GM12878 (cell line): ENCODE data around the gene AMDHD2. TPM values are rescaled to one million over a fixed set of nuclear protein-coding genes. Genes with fewer than 3 reads are reported as not detected.

Experiments used
- CHD2 ChIP-seq: IDR thresholded peaks from 2 replicates; pipeline ENCODE4 v1.6.1; 2011; ENCODE audit warnings: low read depth, low read length, improper control_type of control experiment, borderline replicate concordance
- CREB1 ChIP-seq: IDR thresholded peaks from 2 replicates; pipeline ENCODE4 v1.6.1; 2012; ENCODE audit warnings: low read depth, mild to moderate bottlenecking, inconsistent platforms
- FOS ChIP-seq: IDR thresholded peaks from 3 replicates; pipeline ENCODE4 v1.6.1; 2011; ENCODE audit warnings: borderline replicate concordance; ENCODE audit not compliant: insufficient read length; ENCODE audit errors: extremely low read depth
- HCFC1 ChIP-seq: fragments of 150-350 bp; IDR thresholded peaks from 2 replicates; pipeline ENCODE4 v1.6.1; 2014; ENCODE audit warnings: low read length
- KDM1A ChIP-seq: fragments of 200-600 bp; sonication (generic); IDR thresholded peaks from 2 replicates; pipeline ENCODE4 v1.6.1; 2016; ENCODE audit warnings: borderline replicate concordance
- NR2F1 ChIP-seq: fragments of 450-650 bp; conservative IDR thresholded peaks from 2 replicates; pipeline ENCODE4 v1.6.1; 2017; ENCODE audit warnings: mild to moderate bottlenecking
- RB1 ChIP-seq: fragments of 450-650 bp; formaldehyde crosslinking; IDR thresholded peaks from 2 replicates; pipeline ENCODE4 v1.6.1; 2017; ENCODE audit warnings: mild to moderate bottlenecking, borderline replicate concordance
- RFX5 ChIP-seq: IDR thresholded peaks from 2 replicates; pipeline ENCODE4 v1.6.1; 2011; ENCODE audit warnings: low read depth, low read length, improper control_type of control experiment
- SIN3A ChIP-seq: IDR thresholded peaks from 2 replicates; pipeline ENCODE4 v1.6.1; 2012; ENCODE audit warnings: low read depth, low read length, improper control_type of control experiment
- SUPT20H ChIP-seq: IDR thresholded peaks from 2 replicates; pipeline ENCODE4 v1.6.1; 2011; ENCODE audit warnings: low read depth, mild to moderate bottlenecking, low read length, moderate library complexity, borderline replicate concordance; ENCODE audit not compliant: control insufficient read depth
- TARDBP ChIP-seq: IDR thresholded peaks from 2 replicates; pipeline ENCODE4 v1.6.1; 2016; ENCODE audit warnings: borderline replicate concordance
- TCF12 ChIP-seq: IDR thresholded peaks from 2 replicates; pipeline ENCODE4 v1.6.1; 2011; ENCODE audit warnings: low read depth, mild to moderate bottlenecking, low read length
- YY1 ChIP-seq: IDR thresholded peaks from 2 replicates; pipeline ENCODE4 v1.6.1; 2011; ENCODE audit warnings: low read depth, mild to moderate bottlenecking, low read length
- polyA plus RNA-seq, 11 experiments: library from polyadenylated mRNA; depleted of rRNA in 4 of 11; unstranded in 6 of 11; stranded (reverse) in 5 of 11; fragments of >200 nt; fragmentation: Nextera tagmentation in 4 of 11; fragmentation: Illumina TruSeq in 1 of 11; extraction: Ambion mirVana in 4 of 11; extraction: Trizol in 1 of 11; gene quantifications; 1 replicate in 1 of 11; 2 replicates in 10 of 11; pipeline versions ENCODE4 v1.2.1 to v1.2.3, GENCODE V29; 2011 to 2016; ENCODE audit warnings: inconsistent platforms in 2 of 11, missing spikeins in 2 of 11, low read depth in 1 of 11
- total RNA-seq, 4 experiments: library from RNA; depleted of rRNA in 3 of 4; stranded (reverse); fragments of >200 nt in 3 of 4; fragmentation: Illumina TruSeq in 1 of 4; extraction: Trizol in 1 of 4; gene quantifications; 2 replicates each; pipeline versions ENCODE4 v1.2.1 to v1.2.3, GENCODE V29; 2013 to 2021
- TF ChIP-seq, protein P1 (sequence below): IDR thresholded peaks from 2 replicates; pipeline ENCODE4 v1.6.1; 2012; ENCODE audit warnings: low read depth, low read length, improper control_type of control experiment
- TF ChIP-seq, protein P2 (sequence below): fragments of 450-650 bp; IDR thresholded peaks from 2 replicates; pipeline ENCODE4 v1.6.1; 2016; ENCODE audit warnings: mild to moderate bottlenecking, moderate library complexity, borderline replicate concordance
- TF ChIP-seq, protein P3 (sequence below): fragments of 450-650 bp; IDR thresholded peaks from 2 replicates; pipeline ENCODE4 v1.6.1; 2017; ENCODE audit warnings: low read depth, mild to moderate bottlenecking, moderate library complexity

Gene AMDHD2
- total and polyA plus RNA-seq, 10 of the 15 experiments (the other 5 are each of a cell fraction or from before 2014, with no cell fraction given) = 0.60 to 41.8 (median 24.3) TPM; not detected in 1

DNA sequence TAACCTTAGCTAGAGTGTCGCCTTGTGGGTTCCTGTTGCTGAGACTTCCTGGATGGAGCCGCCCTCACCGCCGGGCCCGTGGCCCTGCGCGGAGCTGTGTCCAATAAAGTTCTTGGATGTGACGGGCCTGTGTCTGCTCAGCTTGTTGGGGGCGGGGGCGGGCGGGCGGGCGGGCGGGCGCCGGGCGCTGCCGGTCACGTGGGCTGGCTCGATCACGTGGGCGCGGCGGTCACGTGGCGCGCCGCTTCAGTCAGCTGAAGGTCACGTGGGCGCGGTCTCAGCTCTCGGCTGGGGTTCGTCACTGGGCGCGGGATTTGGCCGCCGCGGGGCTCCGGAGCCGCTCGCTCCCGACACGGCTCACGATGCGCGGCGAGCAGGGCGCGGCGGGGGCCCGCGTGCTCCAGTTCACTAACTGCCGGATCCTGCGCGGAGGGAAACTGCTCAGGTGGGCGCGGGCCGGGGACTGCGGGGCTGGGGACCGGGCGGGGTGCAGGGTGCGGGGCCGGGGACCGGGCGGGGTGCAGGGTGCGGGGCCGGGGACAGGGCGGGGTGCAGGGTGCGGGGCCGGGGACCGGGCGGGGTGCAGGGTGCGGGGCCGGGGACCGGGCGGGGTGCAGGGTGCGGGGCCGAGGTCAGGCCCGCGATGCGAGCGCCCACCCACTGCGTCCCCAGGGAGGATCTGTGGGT lies at the start of gene AMDHD2 (continued):
- TF ChIP-seq, protein P1, sequence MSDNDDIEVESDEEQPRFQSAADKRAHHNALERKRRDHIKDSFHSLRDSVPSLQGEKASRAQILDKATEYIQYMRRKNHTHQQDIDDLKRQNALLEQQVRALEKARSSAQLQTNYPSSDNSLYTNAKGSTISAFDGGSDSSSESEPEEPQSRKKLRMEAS = peak; percentile 98
- TF ChIP-seq SUPT20H = no peak
- no peak for TF ChIP-seq RFX5
- TF ChIP-seq CREB1 = peak; percentile 72
- peak; percentile 97 for TF ChIP-seq SIN3A
- peak; percentile 89 for TF ChIP-seq FOS
- TF ChIP-seq, protein P2, sequence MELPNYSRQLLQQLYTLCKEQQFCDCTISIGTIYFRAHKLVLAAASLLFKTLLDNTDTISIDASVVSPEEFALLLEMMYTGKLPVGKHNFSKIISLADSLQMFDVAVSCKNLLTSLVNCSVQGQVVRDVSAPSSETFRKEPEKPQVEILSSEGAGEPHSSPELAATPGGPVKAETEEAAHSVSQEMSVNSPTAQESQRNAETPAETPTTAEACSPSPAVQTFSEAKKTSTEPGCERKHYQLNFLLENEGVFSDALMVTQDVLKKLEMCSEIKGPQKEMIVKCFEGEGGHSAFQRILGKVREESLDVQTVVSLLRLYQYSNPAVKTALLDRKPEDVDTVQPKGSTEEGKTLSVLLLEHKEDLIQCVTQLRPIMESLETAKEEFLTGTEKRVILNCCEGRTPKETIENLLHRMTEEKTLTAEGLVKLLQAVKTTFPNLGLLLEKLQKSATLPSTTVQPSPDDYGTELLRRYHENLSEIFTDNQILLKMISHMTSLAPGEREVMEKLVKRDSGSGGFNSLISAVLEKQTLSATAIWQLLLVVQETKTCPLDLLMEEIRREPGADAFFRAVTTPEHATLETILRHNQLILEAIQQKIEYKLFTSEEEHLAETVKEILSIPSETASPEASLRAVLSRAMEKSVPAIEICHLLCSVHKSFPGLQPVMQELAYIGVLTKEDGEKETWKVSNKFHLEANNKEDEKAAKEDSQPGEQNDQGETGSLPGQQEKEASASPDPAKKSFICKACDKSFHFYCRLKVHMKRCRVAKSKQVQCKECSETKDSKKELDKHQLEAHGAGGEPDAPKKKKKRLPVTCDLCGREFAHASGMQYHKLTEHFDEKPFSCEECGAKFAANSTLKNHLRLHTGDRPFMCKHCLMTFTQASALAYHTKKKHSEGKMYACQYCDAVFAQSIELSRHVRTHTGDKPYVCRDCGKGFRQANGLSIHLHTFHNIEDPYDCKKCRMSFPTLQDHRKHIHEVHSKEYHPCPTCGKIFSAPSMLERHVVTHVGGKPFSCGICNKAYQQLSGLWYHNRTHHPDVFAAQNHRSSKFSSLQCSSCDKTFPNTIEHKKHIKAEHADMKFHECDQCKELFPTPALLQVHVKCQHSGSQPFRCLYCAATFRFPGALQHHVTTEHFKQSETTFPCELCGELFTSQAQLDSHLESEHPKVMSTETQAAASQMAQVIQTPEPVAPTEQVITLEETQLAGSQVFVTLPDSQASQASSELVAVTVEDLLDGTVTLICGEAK = no peak
- TF ChIP-seq NR2F1 = 0 out of 2 replicates have a peak, but pooled peaks have one; percentile 30
- TF ChIP-seq, protein P3, sequence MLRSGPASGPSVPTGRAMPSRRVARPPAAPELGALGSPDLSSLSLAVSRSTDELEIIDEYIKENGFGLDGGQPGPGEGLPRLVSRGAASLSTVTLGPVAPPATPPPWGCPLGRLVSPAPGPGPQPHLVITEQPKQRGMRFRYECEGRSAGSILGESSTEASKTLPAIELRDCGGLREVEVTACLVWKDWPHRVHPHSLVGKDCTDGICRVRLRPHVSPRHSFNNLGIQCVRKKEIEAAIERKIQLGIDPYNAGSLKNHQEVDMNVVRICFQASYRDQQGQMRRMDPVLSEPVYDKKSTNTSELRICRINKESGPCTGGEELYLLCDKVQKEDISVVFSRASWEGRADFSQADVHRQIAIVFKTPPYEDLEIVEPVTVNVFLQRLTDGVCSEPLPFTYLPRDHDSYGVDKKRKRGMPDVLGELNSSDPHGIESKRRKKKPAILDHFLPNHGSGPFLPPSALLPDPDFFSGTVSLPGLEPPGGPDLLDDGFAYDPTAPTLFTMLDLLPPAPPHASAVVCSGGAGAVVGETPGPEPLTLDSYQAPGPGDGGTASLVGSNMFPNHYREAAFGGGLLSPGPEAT = 0 out of 2 replicates have a peak, but pooled peaks have one; percentile 14
- TF ChIP-seq TARDBP = peak; percentile 90
- TF ChIP-seq CHD2 = peak; percentile 90
- TF ChIP-seq YY1 = peak; percentile 76
- TF ChIP-seq KDM1A = no peak
- peak; percentile 79; the same call in 1 of the 2 replicates for TF ChIP-seq RB1
- TF ChIP-seq TCF12 = peak; percentile 49; the same call in 1 of the 2 replicates
- peak; percentile 65 for TF ChIP-seq HCFC1
- TF ChIP-seq, all 136 proteins: peak for 47
